Activated CD4-positive, alpha-beta T cell treated with anti-CD3 and anti-CD28 coated beads for 4 hours (primary cell): ENCODE measurements around the gene PIP5K1B.

Experiments
- DNase-seq, 2 donors: peaks; one replicate each; pipeline ENCODE4 v3.0.0-alpha.2; 2020

Gene PIP5K1B

GRCh38 chr9:68778635-68779034 is 73.6 kb downstream of the PIP5K1B start:
- no peak for DNase-seq

GRCh38 chr9:68779558-68780379 is 74.7 kb downstream of the PIP5K1B start:
- DNase-seq: peak; percentile 93 to 95

GRCh38 chr9:68780380-68780712 is 75.3 kb downstream of the PIP5K1B start:
- no peak for DNase-seq

GRCh38 chr9:68780720-68781119 is 75.7 kb downstream of the PIP5K1B start:
- no peak for DNase-seq

GRCh38 chr9:68781928-68782327 is 76.9 kb downstream of the PIP5K1B start:
- DNase-seq: no peak

GRCh38 chr9:68782546-68782945 is 77.5 kb downstream of the PIP5K1B start:
- DNase-seq: no peak

- DNase-seq: no peak
Measured at GRCh38 chr9:68785965-68786364, 80.9 kb downstream of the PIP5K1B start.

- no peak for DNase-seq
Measured at GRCh38 chr9:68791169-68791568, 86.1 kb downstream of the PIP5K1B start.

GRCh38 chr9:68793605-68794343 is 88.7 kb downstream of the PIP5K1B start:
- DNase-seq: no peak

- DNase-seq: no peak
Measured at GRCh38 chr9:68794898-68795297, 89.9 kb downstream of the PIP5K1B start.

GRCh38 chr9:68795411-68795810 is 90.4 kb downstream of the PIP5K1B start:
- no peak for DNase-seq

GRCh38 chr9:68797116-68797515 is 92.1 kb downstream of the PIP5K1B start:
- no peak for DNase-seq

GRCh38 chr9:68798423-68798822 is 93.4 kb downstream of the PIP5K1B start:
- no peak for DNase-seq

- no peak for DNase-seq
Measured at GRCh38 chr9:68800836-68801235, 95.8 kb downstream of the PIP5K1B start.

GRCh38 chr9:68802525-68803015 is 97.5 kb downstream of the PIP5K1B start:
- no peak for DNase-seq

- no peak for DNase-seq
Measured at GRCh38 chr9:68804911-68805889, 100.2 kb downstream of the PIP5K1B start.

- no peak for DNase-seq
Measured at GRCh38 chr9:68805890-68806517, 101.0 kb downstream of the PIP5K1B start.

- DNase-seq: no peak
Measured at GRCh38 chr9:68808338-68808890, 103.4 kb downstream of the PIP5K1B start.

GRCh38 chr9:68817079-68817875 is 112.2 kb downstream of the PIP5K1B start:
- no peak for DNase-seq

- DNase-seq: no peak
Measured at GRCh38 chr9:68819065-68819464, 114.0 kb downstream of the PIP5K1B start.

GRCh38 chr9:68821911-68822310 is 116.9 kb downstream of the PIP5K1B start:
- no peak for DNase-seq
